ENCODE data around the gene CCDC171.
"Not testable (repeated sequence)": the region's sequence is repeated elsewhere in the genome, so short reads cannot be mapped to it uniquely, and the experiment has no call there.

CCDC171 gene

DNA sequence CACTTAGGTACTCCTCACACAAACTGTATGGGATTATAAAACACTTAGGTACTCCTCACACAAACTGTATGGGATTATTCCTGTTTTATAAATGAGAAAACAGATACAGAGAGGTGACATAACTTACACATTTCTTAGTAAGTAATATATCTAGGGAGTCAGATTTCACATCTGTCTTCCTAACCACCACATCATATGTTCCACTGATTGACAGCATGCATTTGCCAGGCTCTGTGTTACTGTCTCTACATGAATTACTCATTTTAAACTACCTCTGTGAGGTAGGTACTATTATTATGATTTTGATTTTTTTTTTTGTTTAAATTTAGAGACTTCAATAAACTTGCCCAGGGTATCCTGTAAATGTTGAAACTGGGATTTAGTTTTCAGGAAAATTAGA lies 232.7 kb downstream of the CCDC171 start:
- TF ChIP-seq CTCF (IDR thresholded peaks at IDR 0.05; ENCODE audit: insufficient read depth, missing control alignments): no peak
- DNase-seq (ENCODE audit: insufficient read length, low spot score) (no peak), FAIRE-seq (no peak)

DNA sequence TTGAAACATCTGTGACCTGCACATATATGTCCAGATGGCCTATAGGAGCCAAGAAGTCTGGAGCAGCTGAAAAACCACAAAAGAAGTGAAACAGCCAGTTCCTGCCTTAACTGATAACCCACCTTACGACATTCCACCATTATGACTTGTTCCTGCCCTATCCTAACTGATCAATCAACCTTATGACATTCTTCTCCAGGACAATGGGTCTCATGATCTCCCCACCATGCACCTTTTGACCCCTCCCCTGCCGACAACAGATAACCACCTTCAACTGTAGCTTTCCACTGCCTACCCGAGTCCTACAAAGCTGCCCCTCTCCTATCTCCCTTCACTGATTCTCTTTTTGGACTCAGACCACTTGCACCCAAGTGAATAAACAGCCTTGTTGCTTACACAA lies 233.8 kb downstream of the CCDC171 start:
- no peak for TF ChIP-seq CTCF (IDR thresholded peaks at IDR 0.05; ENCODE audit: insufficient read depth, missing control alignments)
- DNase-seq (ENCODE audit: insufficient read length, low spot score) (no peak), FAIRE-seq (no peak)

DNA sequence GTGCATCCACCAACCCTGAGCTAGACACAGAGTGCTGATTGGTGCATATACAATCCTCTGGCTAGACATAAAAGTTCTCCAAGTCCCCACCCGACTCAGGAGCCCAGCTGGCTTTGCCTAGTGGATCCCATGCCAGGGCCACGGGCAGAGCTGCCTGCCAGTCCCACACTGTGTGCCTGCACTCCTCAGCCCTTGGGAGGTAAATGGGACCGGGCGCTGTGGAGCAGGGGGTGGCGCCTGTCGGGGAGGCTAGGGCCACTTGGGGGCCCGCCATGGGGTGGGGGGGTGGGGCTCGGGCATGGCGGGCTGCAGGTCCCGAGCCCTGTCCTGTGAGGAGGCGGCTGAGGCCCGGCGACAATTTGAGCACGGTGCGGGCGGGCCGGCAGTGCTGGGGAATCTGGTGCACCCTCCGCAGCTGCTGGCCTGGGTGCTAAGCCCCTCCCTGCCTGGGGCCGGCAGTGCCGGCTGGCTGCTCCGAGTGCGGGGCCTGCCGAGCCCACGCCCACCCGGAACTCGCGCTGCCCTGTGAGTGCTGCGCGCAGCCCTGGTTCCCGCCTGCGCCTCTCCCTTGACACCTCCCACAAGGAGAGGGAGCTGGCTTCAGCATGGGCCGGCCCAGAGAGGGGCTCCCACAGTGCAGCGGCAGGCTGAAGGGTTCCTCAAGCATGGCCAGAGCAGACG lies 257.5 kb downstream of the CCDC171 start:
- not testable (repeated sequence) for FAIRE-seq; DNase-seq (ENCODE audit: insufficient read length, low spot score)

DNA sequence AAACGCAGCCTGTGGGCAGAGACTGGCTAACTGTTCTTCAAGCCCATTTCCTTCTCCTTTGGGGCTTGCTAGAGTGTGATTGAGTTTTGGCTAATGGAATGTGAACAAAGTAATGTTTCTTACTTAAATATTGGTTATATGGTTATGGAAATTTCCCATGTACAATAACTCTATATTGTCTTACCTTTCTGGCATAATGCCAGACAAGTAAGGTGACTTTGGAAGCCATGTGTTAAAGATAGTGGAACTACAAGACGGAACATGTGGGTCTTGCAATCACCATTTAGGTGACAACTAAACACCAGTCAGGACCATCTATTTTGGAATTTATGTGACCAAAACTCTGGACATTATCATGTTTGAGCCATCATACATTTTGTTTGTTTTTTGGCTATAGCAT lies 260.2 kb downstream of the CCDC171 start:
- no peak for DNase-seq (ENCODE audit: insufficient read length, low spot score)
- no peak for TF ChIP-seq CTCF (IDR thresholded peaks at IDR 0.05; ENCODE audit: insufficient read depth, missing control alignments)
- FAIRE-seq: no peak

DNA sequence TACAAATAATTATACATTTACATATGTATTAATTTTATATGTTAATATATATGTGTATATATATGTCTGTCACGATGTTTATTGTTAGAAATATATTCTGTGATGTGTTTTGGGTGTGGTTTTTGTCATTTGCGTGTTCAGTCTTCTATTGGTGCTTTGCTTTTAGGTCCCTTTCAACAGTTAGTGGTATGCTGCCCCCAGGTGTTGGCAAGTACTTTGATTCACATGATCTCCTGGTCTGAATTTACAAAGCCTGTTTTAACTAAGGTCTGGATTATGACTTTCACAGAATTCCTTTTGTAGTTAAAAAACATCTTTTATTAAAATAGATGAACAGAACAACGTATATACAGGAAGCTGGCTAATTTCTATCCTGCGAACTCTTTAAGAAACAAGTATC lies 271.5 kb downstream of the CCDC171 start:
- FAIRE-seq (no peak), DNase-seq (ENCODE audit: insufficient read length, low spot score) (no peak)
- TF ChIP-seq CTCF (IDR thresholded peaks at IDR 0.05; ENCODE audit: insufficient read depth, missing control alignments): peak; percentile 15

- FAIRE-seq (peak; percentile 6), DNase-seq (ENCODE audit: insufficient read length, low spot score) (no peak)
- TF ChIP-seq CTCF (IDR thresholded peaks at IDR 0.05; ENCODE audit: insufficient read depth, missing control alignments): no peak
Observed at GRCh38 chr9:15831384-15831783, 278.5 kb downstream of the CCDC171 start.

DNA sequence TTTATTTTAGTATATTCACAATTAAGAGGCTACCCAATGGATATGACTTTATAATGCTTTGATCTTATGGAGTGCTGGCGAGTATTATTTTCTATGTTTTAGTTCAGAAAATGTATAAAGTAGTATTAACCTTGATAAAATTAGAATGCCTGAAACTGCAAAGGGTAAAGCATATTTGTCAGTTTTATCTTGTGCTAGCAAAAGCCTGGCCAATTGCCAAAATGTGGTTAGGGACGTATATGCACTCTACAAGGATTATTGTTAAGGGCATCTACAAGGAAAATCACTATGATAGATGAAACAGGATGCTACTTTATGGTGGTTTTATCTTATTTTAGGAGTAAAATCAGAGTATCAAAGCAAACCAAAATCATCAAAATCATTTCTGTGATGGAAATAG lies 281.7 kb downstream of the CCDC171 start:
- TF ChIP-seq CTCF (IDR thresholded peaks at IDR 0.05; ENCODE audit: insufficient read depth, missing control alignments): no peak
- FAIRE-seq: no peak

More for the DNA sequence above, 281.7 kb downstream of the CCDC171 start:
- no peak for DNase-seq (ENCODE audit: insufficient read length, low spot score)
